Measurements from ENCODE around the gene LPP. TPM values are rescaled to one million over a fixed set of nuclear protein-coding genes. Genes with fewer than 3 reads are reported as not detected.

The LPP gene
- polyA plus RNA-seq, 2 donors, result 10.5 to 12.9 TPM

- Histone ChIP-seq H3K36me3 (ENCODE audit: control insufficient read depth in 2 of 2, insufficient read depth in 2 of 2, low read length in 1 of 2) (no peaks in the 10 kb centered on the region), H3K9me3 (ENCODE audit: control insufficient read depth in 2 of 2, insufficient read depth in 1 of 2, low read depth in 1 of 2, low read length in 1 of 2) (no peaks in the 10 kb centered on the region), H3K4me3 (ENCODE audit: low read depth in 1 of 2, low read length in 2 of 2) (no peak overlapping the region), H3K27ac (ENCODE audit: low read depth in 2 of 2, low read length in 1 of 2) (peak overlapping the region; percentile 20 to 56), H3K27me3 (ENCODE audit: control insufficient read depth in 1 of 2, insufficient read depth in 2 of 2, low read length in 2 of 2) (no peaks in the 10 kb centered on the region), H3K4me1 (ENCODE audit: control insufficient read depth in 2 of 2, insufficient read depth in 2 of 2, low read length in 1 of 2) (no peaks in the 10 kb centered on the region)
- 50 to 68% methylated on average over 4 of the region's 4 CpGs for WGBS, 2 donors
These were observed 700.2 kb downstream of the LPP start for GRCh38 chr3:188853856-188854771.

GRCh38 chr3:188854772-188855149, 700.8 kb downstream of the LPP start:
- H3K4me3 ChIP-seq (ENCODE audit: low read depth in 1 of 2, low read length in 2 of 2), result no peak overlapping the region
- no peaks in the 10 kb centered on the region for H3K27me3 ChIP-seq (ENCODE audit: control insufficient read depth in 1 of 2, insufficient read depth in 2 of 2, low read length in 2 of 2)
- no peaks in the 10 kb centered on the region for H3K9me3 ChIP-seq (ENCODE audit: control insufficient read depth in 2 of 2, insufficient read depth in 1 of 2, low read depth in 1 of 2, low read length in 1 of 2)
- no peak overlapping the region for H3K27ac ChIP-seq (ENCODE audit: low read depth in 2 of 2, low read length in 1 of 2)
- H3K4me1 ChIP-seq (ENCODE audit: control insufficient read depth in 2 of 2, insufficient read depth in 2 of 2, low read length in 1 of 2), result no peaks in the 10 kb centered on the region
- H3K36me3 ChIP-seq (ENCODE audit: control insufficient read depth in 2 of 2, insufficient read depth in 2 of 2, low read length in 1 of 2), result no peaks in the 10 kb centered on the region

GRCh38 chr3:188855675-188856074, 701.7 kb downstream of the LPP start:
- no peaks in the 10 kb centered on the region for H3K9me3 ChIP-seq (ENCODE audit: control insufficient read depth in 2 of 2, insufficient read depth in 1 of 2, low read depth in 1 of 2, low read length in 1 of 2)
- H3K4me3 ChIP-seq (ENCODE audit: low read depth in 1 of 2, low read length in 2 of 2), result no peak overlapping the region
- no peaks in the 10 kb centered on the region for H3K36me3 ChIP-seq (ENCODE audit: control insufficient read depth in 2 of 2, insufficient read depth in 2 of 2, low read length in 1 of 2)
- 63 to 71% methylated on average over 3 of the region's 3 CpGs for WGBS, 2 donors
- H3K27ac ChIP-seq (ENCODE audit: low read depth in 2 of 2, low read length in 1 of 2), result peak overlapping the region; percentile 48 to 53
- H3K27me3 ChIP-seq (ENCODE audit: control insufficient read depth in 1 of 2, insufficient read depth in 2 of 2, low read length in 2 of 2), result no peaks in the 10 kb centered on the region
- H3K4me1 ChIP-seq (ENCODE audit: control insufficient read depth in 2 of 2, insufficient read depth in 2 of 2, low read length in 1 of 2), result no peaks in the 10 kb centered on the region

GRCh38 chr3:188860147-188860546, 706.2 kb downstream of the LPP start:
- Histone ChIP-seq H3K4me1 (ENCODE audit: control insufficient read depth in 2 of 2, insufficient read depth in 2 of 2, low read length in 1 of 2) (no peaks in the 10 kb centered on the region), H3K9me3 (ENCODE audit: control insufficient read depth in 2 of 2, insufficient read depth in 1 of 2, low read depth in 1 of 2, low read length in 1 of 2) (no peaks in the 10 kb centered on the region), H3K27me3 (ENCODE audit: control insufficient read depth in 1 of 2, insufficient read depth in 2 of 2, low read length in 2 of 2) (no peaks in the 10 kb centered on the region), H3K36me3 (ENCODE audit: control insufficient read depth in 2 of 2, insufficient read depth in 2 of 2, low read length in 1 of 2) (no peaks in the 10 kb centered on the region), H3K27ac (ENCODE audit: low read depth in 2 of 2, low read length in 1 of 2) (no peak overlapping the region), H3K4me3 (ENCODE audit: low read depth in 1 of 2, low read length in 2 of 2) (no peak overlapping the region)
- WGBS, 2 donors, result 91 to 92% methylated on average over 3 of the region's 3 CpGs

- Histone ChIP-seq H3K4me3 (ENCODE audit: low read depth in 1 of 2, low read length in 2 of 2) (no peak overlapping the region), H3K9me3 (ENCODE audit: control insufficient read depth in 2 of 2, insufficient read depth in 1 of 2, low read depth in 1 of 2, low read length in 1 of 2) (no peaks in the 10 kb centered on the region), H3K27me3 (ENCODE audit: control insufficient read depth in 1 of 2, insufficient read depth in 2 of 2, low read length in 2 of 2) (no peaks in the 10 kb centered on the region), H3K36me3 (ENCODE audit: control insufficient read depth in 2 of 2, insufficient read depth in 2 of 2, low read length in 1 of 2) (peaks cover 0 to 3% of the 10 kb centered on the region in 2 donors), H3K27ac (ENCODE audit: low read depth in 2 of 2, low read length in 1 of 2) (no peak overlapping the region), H3K4me1 (ENCODE audit: control insufficient read depth in 2 of 2, insufficient read depth in 2 of 2, low read length in 1 of 2) (no peaks in the 10 kb centered on the region)
- 84 to 86% methylated on average over 5 of the region's 5 CpGs for WGBS, 2 donors
These were observed 708.1 kb downstream of the LPP start for GRCh38 chr3:188861842-188862744.

GRCh38 chr3:188863999-188864406, 710.0 kb downstream of the LPP start:
- H3K9me3 ChIP-seq (ENCODE audit: control insufficient read depth in 2 of 2, insufficient read depth in 1 of 2, low read depth in 1 of 2, low read length in 1 of 2), result no peaks in the 10 kb centered on the region
- H3K36me3 ChIP-seq (ENCODE audit: control insufficient read depth in 2 of 2, insufficient read depth in 2 of 2, low read length in 1 of 2), result peaks cover 0 to 5% of the 10 kb centered on the region in 2 donors
- no peak overlapping the region for H3K27ac ChIP-seq (ENCODE audit: low read depth in 2 of 2, low read length in 1 of 2)
- no peak overlapping the region for H3K4me3 ChIP-seq (ENCODE audit: low read depth in 1 of 2, low read length in 2 of 2)
- WGBS, 2 donors, result 24 to 40% methylated on average over 3 of the region's 3 CpGs
- H3K27me3 ChIP-seq (ENCODE audit: control insufficient read depth in 1 of 2, insufficient read depth in 2 of 2, low read length in 2 of 2), result no peaks in the 10 kb centered on the region
- peaks cover 0 to 3% of the 10 kb centered on the region in 2 donors for H3K4me1 ChIP-seq (ENCODE audit: control insufficient read depth in 2 of 2, insufficient read depth in 2 of 2, low read length in 1 of 2)

- H3K27me3 ChIP-seq (ENCODE audit: control insufficient read depth in 1 of 2, insufficient read depth in 2 of 2, low read length in 2 of 2), result no peaks in the 10 kb centered on the region
- no peak overlapping the region for H3K4me3 ChIP-seq (ENCODE audit: low read depth in 1 of 2, low read length in 2 of 2)
- H3K27ac ChIP-seq (ENCODE audit: low read depth in 2 of 2, low read length in 1 of 2), result no peak overlapping the region
- H3K9me3 ChIP-seq (ENCODE audit: control insufficient read depth in 2 of 2, insufficient read depth in 1 of 2, low read depth in 1 of 2, low read length in 1 of 2), result no peaks in the 10 kb centered on the region
- 91% methylated on average over 4 of the region's 4 CpGs for WGBS, 2 donors
- peaks cover 0 to 5% of the 10 kb centered on the region in 2 donors for H3K36me3 ChIP-seq (ENCODE audit: control insufficient read depth in 2 of 2, insufficient read depth in 2 of 2, low read length in 1 of 2)
- H3K4me1 ChIP-seq (ENCODE audit: control insufficient read depth in 2 of 2, insufficient read depth in 2 of 2, low read length in 1 of 2), result peaks cover 0 to 3% of the 10 kb centered on the region in 2 donors
These were observed 713.8 kb downstream of the LPP start for GRCh38 chr3:188867691-188868265.

GRCh38 chr3:188868803-188869202, 714.8 kb downstream of the LPP start:
- peak overlapping the region in 1 of 2 donors; percentile 4 for H3K27ac ChIP-seq (ENCODE audit: low read depth in 2 of 2, low read length in 1 of 2)
- 57 to 85% methylated on average over 1 of the region's 1 CpG for WGBS, 2 donors
- H3K9me3 ChIP-seq (ENCODE audit: control insufficient read depth in 2 of 2, insufficient read depth in 1 of 2, low read depth in 1 of 2, low read length in 1 of 2), result no peaks in the 10 kb centered on the region

GRCh38 chr3:188869628-188870027, 715.7 kb downstream of the LPP start:
- H3K36me3 ChIP-seq (ENCODE audit: control insufficient read depth in 2 of 2, insufficient read depth in 2 of 2, low read length in 1 of 2), result peaks cover 3 to 7% of the 10 kb centered on the region in 2 donors
- H3K27ac ChIP-seq (ENCODE audit: low read depth in 2 of 2, low read length in 1 of 2), result no peak overlapping the region
- H3K27me3 ChIP-seq (ENCODE audit: control insufficient read depth in 1 of 2, insufficient read depth in 2 of 2, low read length in 2 of 2), result no peaks in the 10 kb centered on the region
- WGBS, 2 donors, result 95 to 96% methylated on average over 3 of the region's 3 CpGs
- peaks cover 0 to 3% of the 10 kb centered on the region in 2 donors for H3K4me1 ChIP-seq (ENCODE audit: control insufficient read depth in 2 of 2, insufficient read depth in 2 of 2, low read length in 1 of 2)
- no peaks in the 10 kb centered on the region for H3K9me3 ChIP-seq (ENCODE audit: control insufficient read depth in 2 of 2, insufficient read depth in 1 of 2, low read depth in 1 of 2, low read length in 1 of 2)
- no peak overlapping the region for H3K4me3 ChIP-seq (ENCODE audit: low read depth in 1 of 2, low read length in 2 of 2)

More at GRCh38 chr3:188868803-188869202, 714.8 kb downstream of the LPP start:
- H3K4me1 ChIP-seq (ENCODE audit: control insufficient read depth in 2 of 2, insufficient read depth in 2 of 2, low read length in 1 of 2), result peaks cover 0 to 3% of the 10 kb centered on the region in 2 donors
- no peak overlapping the region for H3K4me3 ChIP-seq (ENCODE audit: low read depth in 1 of 2, low read length in 2 of 2)
- H3K27me3 ChIP-seq (ENCODE audit: control insufficient read depth in 1 of 2, insufficient read depth in 2 of 2, low read length in 2 of 2), result no peaks in the 10 kb centered on the region
- peaks cover 0 to 5% of the 10 kb centered on the region in 2 donors for H3K36me3 ChIP-seq (ENCODE audit: control insufficient read depth in 2 of 2, insufficient read depth in 2 of 2, low read length in 1 of 2)
